HG02678 (cell line): ENCODE measurements around the gene BCOR.

Source experiments
- ATAC-seq: cut with Tn5 transposase; IDR thresholded peaks from one replicate; pipeline ENCODE4 v1.9.1; 2021; ENCODE audit warnings: mild to moderate bottlenecking, moderate library complexity; ENCODE audit not compliant: unreplicated experiment

The BCOR gene

GRCh38 chrX:40035726-40036125, 62.0 kb downstream of the BCOR start:
- no peak for ATAC-seq

GRCh38 chrX:40031911-40032310, 65.8 kb downstream of the BCOR start:
- no peak for ATAC-seq

- ATAC-seq = no peak
Observed at GRCh38 chrX:40030205-40030604, 67.6 kb downstream of the BCOR start.

DNA sequence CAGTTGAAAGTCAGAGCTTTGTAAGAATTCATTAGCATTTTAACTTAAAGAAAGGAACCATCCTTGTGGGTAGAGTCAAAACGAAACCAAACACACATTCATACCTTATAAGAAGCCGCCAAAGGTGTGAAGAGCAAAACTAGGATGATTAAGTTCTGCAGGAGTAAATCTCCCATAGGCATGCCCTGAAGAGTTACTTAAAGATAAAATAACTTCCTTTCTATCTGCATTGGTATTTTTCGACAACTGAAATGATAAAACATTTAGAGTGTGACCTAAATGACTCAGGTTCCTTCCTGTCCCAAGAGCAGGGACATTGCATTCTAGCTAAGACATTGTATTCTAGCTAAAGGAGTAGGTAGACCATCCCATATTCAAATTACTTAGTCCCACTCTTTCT, 75.3 kb downstream of the BCOR start:
- ATAC-seq = no peak

GRCh38 chrX:40021647-40022046, 76.1 kb downstream of the BCOR start:
- no peak for ATAC-seq

- no peak for ATAC-seq
Observed at GRCh38 chrX:40019541-40019940, 78.2 kb downstream of the BCOR start.

- no peak for ATAC-seq
Observed at GRCh38 chrX:40018041-40018440, 79.7 kb downstream of the BCOR start.

GRCh38 chrX:40016749-40017148, 81.0 kb downstream of the BCOR start:
- ATAC-seq = no peak

- ATAC-seq = no peak
Observed at GRCh38 chrX:40015693-40016092, 82.1 kb downstream of the BCOR start.

GRCh38 chrX:40013266-40014195, 84.2 kb downstream of the BCOR start:
- ATAC-seq = peak; percentile 44

GRCh38 chrX:40012868-40013265, 84.9 kb downstream of the BCOR start:
- peak; percentile 34 for ATAC-seq

DNA sequence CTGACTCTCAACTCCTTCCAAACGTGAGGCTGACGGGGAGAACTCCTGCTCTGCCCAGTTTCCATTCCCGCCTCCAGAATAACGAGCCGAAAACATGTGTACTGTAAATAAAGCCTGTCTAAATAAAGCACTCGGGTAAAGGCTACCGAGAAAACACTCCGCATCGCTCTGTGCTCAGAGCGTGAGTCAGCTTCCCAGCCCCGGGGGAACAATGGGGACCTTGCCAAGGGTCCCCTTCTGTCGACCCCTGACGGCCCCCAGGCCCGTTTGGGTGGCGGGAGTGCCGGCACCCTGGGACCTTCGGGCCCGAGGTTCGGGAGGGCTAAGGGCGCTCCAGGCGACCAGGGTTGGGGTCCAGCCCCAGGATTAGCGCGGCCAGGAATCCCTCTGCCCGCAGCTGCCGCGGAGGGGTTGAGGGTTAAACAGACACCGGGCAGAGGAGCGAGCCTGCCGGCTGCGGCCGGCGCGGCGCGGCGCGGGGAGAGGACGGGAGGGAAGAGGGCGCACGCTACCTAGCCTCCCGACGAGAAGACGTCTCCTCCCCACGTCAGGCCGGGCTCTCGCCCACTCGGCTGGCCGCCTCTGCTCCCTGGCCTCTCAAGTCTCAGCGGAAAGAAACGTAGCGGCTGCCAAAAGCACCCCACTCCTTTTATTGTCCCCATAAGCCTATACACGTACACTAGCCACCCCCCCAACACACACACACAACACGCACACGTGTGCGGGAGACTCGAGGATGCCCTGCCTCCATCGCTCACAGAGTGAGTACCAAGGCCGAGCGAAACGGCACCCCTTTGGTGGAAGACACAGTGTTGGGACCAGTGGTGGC, 85.5 kb downstream of the BCOR start:
- ATAC-seq = peak; percentile 3

DNA sequence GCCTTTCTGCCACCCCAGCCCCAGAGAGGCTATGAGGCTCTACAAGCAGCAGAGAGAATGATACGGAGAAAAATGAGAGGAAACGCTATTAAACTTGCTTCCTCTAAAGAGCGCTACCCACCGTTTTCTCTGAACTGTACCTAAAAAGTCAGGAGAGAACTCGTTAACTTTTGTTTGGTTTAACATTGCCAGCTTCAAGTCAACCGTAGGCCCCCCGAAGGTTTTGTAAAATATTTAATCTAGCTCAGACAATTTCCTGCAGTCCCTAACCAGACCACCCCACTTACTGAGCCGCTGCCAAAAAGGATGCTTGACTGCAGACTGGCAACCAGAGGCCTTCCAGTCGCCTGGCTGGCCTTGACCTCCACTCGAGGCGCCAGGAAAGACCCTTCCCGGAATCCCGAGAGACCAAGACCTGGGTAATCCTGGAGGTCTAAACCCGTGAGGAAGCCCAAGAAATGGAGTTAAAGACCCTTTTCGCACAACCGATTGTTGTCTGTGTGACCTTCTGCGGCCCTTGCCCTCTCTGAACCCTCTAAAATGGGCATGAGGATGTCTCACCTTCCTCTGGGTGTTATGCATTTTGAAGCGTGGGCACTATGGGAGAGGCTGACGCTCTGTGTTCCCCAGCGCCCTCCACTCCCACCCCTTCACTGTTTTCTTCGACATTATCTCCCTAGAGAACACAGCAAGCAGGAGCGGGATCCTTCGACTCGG, 86.3 kb downstream of the BCOR start:
- ATAC-seq = no peak

DNA sequence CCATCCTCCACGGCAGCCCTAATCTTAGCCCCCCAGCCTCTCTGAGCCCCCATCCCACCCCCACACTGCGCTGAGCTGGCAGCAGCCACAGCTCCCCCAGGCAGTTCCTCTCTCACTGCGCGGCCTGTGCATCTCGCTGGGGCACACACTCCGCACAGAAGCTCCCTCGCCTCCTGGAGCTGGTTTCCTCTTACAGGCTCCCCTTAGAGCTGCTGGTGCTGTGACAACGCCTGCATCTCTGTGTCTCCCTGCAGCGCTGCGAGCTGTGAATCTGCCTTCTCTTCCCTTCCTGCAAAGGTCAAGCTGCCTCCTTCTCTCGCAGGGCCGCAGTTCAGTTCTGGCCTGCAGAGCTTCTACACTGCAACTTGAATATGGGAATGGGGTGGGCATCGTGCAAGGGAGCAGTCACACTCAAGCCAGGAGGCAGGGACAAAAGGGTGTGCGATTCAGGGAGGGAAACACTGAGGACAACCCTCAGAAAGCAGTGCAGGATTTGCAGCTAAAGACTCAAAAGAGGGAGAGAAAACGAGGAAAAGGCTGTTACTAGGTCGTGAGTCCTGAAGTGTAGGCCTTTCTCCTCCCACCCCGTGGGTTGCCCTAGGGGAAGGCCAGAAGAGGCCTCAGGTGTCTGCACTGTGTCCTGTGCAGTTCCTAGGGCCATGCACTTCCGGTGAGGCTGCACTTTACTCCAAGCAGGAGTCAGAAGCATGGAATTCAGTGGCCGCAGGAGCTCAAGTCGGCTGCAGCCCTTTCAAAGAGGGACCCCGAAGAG, 87.0 kb downstream of the BCOR start:
- no peak for ATAC-seq

GRCh38 chrX:40009890-40010289, 87.9 kb downstream of the BCOR start:
- no peak for ATAC-seq

GRCh38 chrX:40009462-40009851, 88.3 kb downstream of the BCOR start:
- ATAC-seq = no peak

DNA sequence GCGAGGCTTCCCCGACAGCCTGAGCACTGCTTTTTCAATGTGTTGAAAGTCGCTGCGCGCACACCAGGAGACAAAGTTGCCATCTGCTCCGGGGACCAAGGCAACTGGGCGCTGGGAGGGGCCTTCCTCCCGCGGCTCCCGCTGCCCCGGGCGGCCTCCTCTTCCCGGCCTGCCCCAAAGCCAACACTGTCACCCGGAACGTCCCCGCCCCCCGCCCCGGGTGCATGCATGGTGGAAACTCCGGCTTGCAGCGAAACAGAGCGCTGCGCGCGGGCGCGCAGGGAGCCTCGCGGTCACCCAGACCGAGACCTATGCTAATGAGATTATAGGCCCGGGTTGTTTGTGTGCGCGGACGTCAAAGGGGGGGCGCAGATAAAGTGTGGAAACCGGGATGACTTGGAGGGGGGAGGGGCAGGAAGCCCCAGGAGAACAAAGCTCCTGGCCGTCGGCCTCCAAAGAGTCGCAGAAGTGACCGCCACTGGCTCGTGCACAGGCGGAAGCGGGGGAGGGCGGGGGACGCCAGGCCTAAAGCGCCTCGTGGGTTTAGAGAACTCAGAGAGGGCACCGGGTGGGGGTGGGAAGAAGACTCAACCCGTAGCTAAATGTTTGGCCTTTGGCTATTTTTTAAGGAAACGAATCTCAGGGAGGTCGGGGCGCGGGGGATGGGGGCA, 88.8 kb downstream of the BCOR start:
- ATAC-seq = no peak

GRCh38 chrX:40007756-40008705, 89.7 kb downstream of the BCOR start:
- no peak for ATAC-seq
